Caco-2 (cell line): ENCODE measurements around the gene PHC3. TPM values are rescaled to one million over a fixed set of nuclear protein-coding genes. Genes with fewer than 3 reads are reported as not detected.

Source experiments
- BruUV-seq: library from RNA; stranded (reverse); fragments of 400-500 nt; replicated peaks from 2 replicates; lab custom pipeline; 2021; lab: Mats Ljungman, UMichigan
- CTCF ChIA-PET: fragments of 300-600 bp; sonication (Branson Sonifier 250); formaldehyde crosslinking; loops from one replicate; lab custom pipeline; 2022; ENCODE audit warnings: antibody characterized with exemption; lab: Charles Lee
- POLR2A ChIA-PET: fragments of 300-600 bp; sonication (Branson Sonifier 250); formaldehyde crosslinking; loops from one replicate; lab custom pipeline; 2022; ENCODE audit warnings: antibody characterized with exemption; lab: Charles Lee
- DNase-seq, 2 experiments: peaks; one replicate each; pipeline versions ENCODE4 v3.0.0 to v3.0.0-alpha.2; 2020 to 2022
- H3K27me3 ChIP-seq: replicated peaks from 2 replicates; pipeline ENCODE4 v1.6.0; 2011; ENCODE audit warnings: low read length; ENCODE audit not compliant: control insufficient read depth, insufficient read depth
- H3K36me3 ChIP-seq: 2 replicates; pipeline ENCODE4 v1.5.1; 2011; ENCODE audit warnings: low read length; ENCODE audit not compliant: control insufficient read depth, insufficient read depth
- H3K4me1 ChIP-seq: fragments of 250-450 bp; sonication (Bioruptor Pico); 2 replicates; pipeline ENCODE4 v1.5.1; 2020; ENCODE audit warnings: mild to moderate bottlenecking
- H3K4me3 ChIP-seq: 2 replicates; pipeline ENCODE4 v1.5.1; 2011; ENCODE audit warnings: low read depth, mild to moderate bottlenecking, control low read depth, low read length
- H3K9me3 ChIP-seq: fragments of 250-450 bp; sonication (Bioruptor Pico); 2 replicates; pipeline ENCODE4 v1.5.1; 2020; ENCODE audit warnings: mild to moderate bottlenecking, moderate library complexity
- H3K27ac Mint-ChIP-seq: one replicate; pipeline ENCODE4 v1.8.0; 2022; ENCODE audit warnings: mixed read lengths; ENCODE audit not compliant: unreplicated experiment
- H3K27me3 Mint-ChIP-seq: one replicate; pipeline ENCODE4 v1.8.0; 2022; ENCODE audit warnings: mixed read lengths; ENCODE audit not compliant: insufficient read depth, unreplicated experiment
- H3K36me3 Mint-ChIP-seq: one replicate; pipeline ENCODE4 v1.8.0; 2022; ENCODE audit warnings: mild to moderate bottlenecking, mixed read lengths; ENCODE audit not compliant: insufficient read depth, unreplicated experiment
- H3K4me1 Mint-ChIP-seq: one replicate; pipeline ENCODE4 v1.8.0; 2022; ENCODE audit warnings: low read depth, mixed read lengths; ENCODE audit not compliant: unreplicated experiment
- H3K4me3 Mint-ChIP-seq: one replicate; pipeline ENCODE4 v1.8.0; 2022; ENCODE audit warnings: mild to moderate bottlenecking, moderate library complexity, mixed read lengths; ENCODE audit not compliant: unreplicated experiment
- H3K9me3 Mint-ChIP-seq: one replicate; pipeline ENCODE4 v1.8.0; 2022; ENCODE audit warnings: mixed read lengths; ENCODE audit not compliant: unreplicated experiment
- intact Hi-C: fragments of 100-400 bp; cut with micrococcal nuclease; formaldehyde crosslinking; loops from one replicate; pipeline ENCODE4 v1.10.0; 2022; ENCODE audit not compliant: unreplicated experiment
- total RNA-seq: library from RNA; stranded (reverse); gene quantifications from 2 replicates; pipeline ENCODE4 v1.2.3, GENCODE V29; 2022
- TF ChIP-seq, protein P1 (sequence below), 2 experiments: fragments of 200-600 bp in 1 of 2; IDR thresholded peaks; 1 replicate in 1 of 2; 2 replicates in 1 of 2; pipeline versions ENCODE4 v1.5.1 to v1.8.0; 2011 to 2022; ENCODE audit warnings: antibody characterized with exemption in 1 of 2, control low read depth in 1 of 2, inconsistent platforms in 1 of 2, low read depth in 1 of 2, low read length in 1 of 2, mild to moderate bottlenecking in 1 of 2, moderate library complexity in 1 of 2; ENCODE audit not compliant: insufficient read depth in 1 of 2, severe bottlenecking in 1 of 2, unreplicated experiment in 1 of 2

PHC3 gene
- total RNA-seq, 1 experiment from 2014 or later = 29.8 TPM

DNA sequence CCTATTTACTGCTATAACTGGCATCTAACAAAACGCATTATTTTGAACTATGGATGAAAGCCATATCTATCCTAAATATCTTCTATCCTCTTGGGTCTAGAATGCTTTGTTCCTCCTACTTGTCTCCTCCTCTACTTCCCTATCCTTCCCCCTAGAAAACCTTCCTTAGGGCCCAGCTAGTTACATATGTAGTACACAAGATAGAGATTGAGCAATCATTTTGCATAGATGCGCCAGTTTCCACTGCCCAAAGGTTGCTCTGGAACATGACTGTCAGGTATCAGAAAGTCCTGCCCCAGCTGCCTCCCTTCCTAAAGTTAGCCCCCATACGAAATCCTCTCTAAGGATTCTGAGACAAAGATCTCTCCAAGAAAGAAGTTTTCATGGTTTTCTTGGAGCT lies 88.6 kb downstream of the PHC3 start:
- TF ChIP-seq, protein P1, sequence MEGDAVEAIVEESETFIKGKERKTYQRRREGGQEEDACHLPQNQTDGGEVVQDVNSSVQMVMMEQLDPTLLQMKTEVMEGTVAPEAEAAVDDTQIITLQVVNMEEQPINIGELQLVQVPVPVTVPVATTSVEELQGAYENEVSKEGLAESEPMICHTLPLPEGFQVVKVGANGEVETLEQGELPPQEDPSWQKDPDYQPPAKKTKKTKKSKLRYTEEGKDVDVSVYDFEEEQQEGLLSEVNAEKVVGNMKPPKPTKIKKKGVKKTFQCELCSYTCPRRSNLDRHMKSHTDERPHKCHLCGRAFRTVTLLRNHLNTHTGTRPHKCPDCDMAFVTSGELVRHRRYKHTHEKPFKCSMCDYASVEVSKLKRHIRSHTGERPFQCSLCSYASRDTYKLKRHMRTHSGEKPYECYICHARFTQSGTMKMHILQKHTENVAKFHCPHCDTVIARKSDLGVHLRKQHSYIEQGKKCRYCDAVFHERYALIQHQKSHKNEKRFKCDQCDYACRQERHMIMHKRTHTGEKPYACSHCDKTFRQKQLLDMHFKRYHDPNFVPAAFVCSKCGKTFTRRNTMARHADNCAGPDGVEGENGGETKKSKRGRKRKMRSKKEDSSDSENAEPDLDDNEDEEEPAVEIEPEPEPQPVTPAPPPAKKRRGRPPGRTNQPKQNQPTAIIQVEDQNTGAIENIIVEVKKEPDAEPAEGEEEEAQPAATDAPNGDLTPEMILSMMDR (IDR thresholded peaks at IDR 0.05; ENCODE audit: insufficient read depth in 1 of 2, low read depth in 1 of 2, low read length in 1 of 2, severe bottlenecking in 1 of 2, unreplicated experiment in 1 of 2) = no peak
- H3K4me1 Mint-ChIP-seq = no peaks in the 10 kb centered on the region
- no peaks in the 10 kb centered on the region for H3K27me3 Mint-ChIP-seq
- H3K4me1 ChIP-seq = no peaks in the 10 kb centered on the region
- intact Hi-C loops = no loop called here
- H3K27me3 ChIP-seq = no peaks in the 10 kb centered on the region
- H3K27ac Mint-ChIP-seq = no peak overlapping the region
- H3K36me3 ChIP-seq = no peaks in the 10 kb centered on the region
- ChIA-PET CTCF (no interaction called here), POLR2A (no interaction called here)
- no peaks in the 10 kb centered on the region for H3K9me3 Mint-ChIP-seq
- no TSS peak for BruUV-seq
- no peak overlapping the region for H3K4me3 Mint-ChIP-seq
- H3K9me3 ChIP-seq = no peaks in the 10 kb centered on the region
- peaks cover 20% of the 10 kb centered on the region for H3K36me3 Mint-ChIP-seq
- no peak overlapping the region for H3K4me3 ChIP-seq
- DNase-seq = no peak

DNA sequence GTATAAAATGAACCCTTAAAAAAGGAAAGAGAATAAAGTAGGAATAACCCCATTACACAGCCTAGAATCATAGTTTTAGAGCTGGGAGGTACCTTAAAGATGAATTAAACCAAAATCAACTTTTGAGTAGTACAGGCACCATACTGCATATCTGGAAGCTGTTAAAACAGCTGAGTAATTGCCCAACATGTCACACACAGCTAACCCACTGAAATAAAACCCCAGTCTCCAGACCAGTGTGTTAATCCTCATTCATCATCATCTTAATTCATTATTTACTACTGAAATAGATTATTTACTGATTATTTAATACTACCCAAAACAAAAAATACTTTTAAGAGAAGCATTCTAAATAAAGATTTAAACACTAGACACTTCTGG lies 90.9 kb downstream of the PHC3 start:
- Histone ChIP-seq H3K4me3 (no peak overlapping the region), H3K9me3 (no peaks in the 10 kb centered on the region), H3K4me1 (no peaks in the 10 kb centered on the region), H3K27me3 (no peaks in the 10 kb centered on the region), H3K36me3 (no peaks in the 10 kb centered on the region; the same call in 1 of the 2 replicates)
- no peak overlapping the region for H3K27ac Mint-ChIP-seq
- intact Hi-C loops = no loop called here
- peaks cover 20% of the 10 kb centered on the region for H3K36me3 Mint-ChIP-seq
- H3K4me3 Mint-ChIP-seq = no peak overlapping the region
- H3K4me1 Mint-ChIP-seq = no peaks in the 10 kb centered on the region
- TF ChIP-seq, protein P1 (IDR thresholded peaks at IDR 0.05; ENCODE audit: insufficient read depth in 1 of 2, low read depth in 1 of 2, low read length in 1 of 2, severe bottlenecking in 1 of 2, unreplicated experiment in 1 of 2) = no peak
- DNase-seq = no peak
- ChIA-PET CTCF (no interaction called here), POLR2A (no interaction called here)
- no TSS peak for BruUV-seq
- no peaks in the 10 kb centered on the region for H3K27me3 Mint-ChIP-seq
- H3K9me3 Mint-ChIP-seq = no peaks in the 10 kb centered on the region

DNA sequence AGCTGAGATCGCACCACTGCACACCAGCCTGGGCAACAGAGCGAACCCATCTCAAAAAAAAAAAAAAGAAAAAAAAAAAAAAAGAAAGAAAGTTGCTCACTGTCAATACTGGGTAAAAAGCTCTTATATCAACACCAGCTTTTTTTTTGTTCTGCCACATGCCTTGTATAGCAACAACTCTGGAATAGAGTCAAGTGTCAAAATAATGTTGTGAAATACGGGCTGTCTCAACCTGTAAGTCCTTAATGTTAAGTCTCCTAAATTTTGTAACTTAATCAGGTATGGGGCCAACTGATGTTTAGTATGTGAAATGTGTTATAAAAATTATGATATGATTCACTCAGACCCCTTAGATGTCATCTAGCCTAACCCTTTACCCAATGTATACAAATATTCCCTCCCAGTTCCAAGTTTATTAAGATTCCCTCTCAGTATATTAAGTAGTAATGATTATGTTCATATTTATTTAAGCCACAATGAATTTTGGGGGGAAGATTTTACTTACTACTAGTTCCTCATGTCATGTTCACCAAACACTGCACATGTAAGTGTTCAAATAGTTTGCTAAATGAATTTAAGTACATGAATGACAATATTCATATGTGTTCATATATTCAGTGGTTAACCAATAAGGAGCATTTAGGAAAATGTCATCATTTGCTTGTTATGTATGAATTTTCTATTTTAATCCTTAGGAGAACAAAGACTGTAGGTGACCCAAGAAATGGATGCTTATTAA lies 91.5 kb downstream of the PHC3 start:
- no peak for DNase-seq
- Mint-ChIP-seq H3K4me1 (no peaks in the 10 kb centered on the region), H3K36me3 (peaks cover 19% of the 10 kb centered on the region), H3K4me3 (no peak overlapping the region), H3K27ac (no peak overlapping the region), H3K9me3 (no peaks in the 10 kb centered on the region), H3K27me3 (no peaks in the 10 kb centered on the region)
- H3K9me3 ChIP-seq = no peaks in the 10 kb centered on the region
- no peaks in the 10 kb centered on the region for H3K4me1 ChIP-seq
- BruUV-seq = no TSS peak
- intact Hi-C loops = no loop called here
- H3K4me3 ChIP-seq = no peak overlapping the region
- H3K36me3 ChIP-seq = peaks cover 2% of the 10 kb centered on the region; the same call in 1 of the 2 replicates
- TF ChIP-seq, protein P1 (IDR thresholded peaks at IDR 0.05; ENCODE audit: insufficient read depth in 1 of 2, low read depth in 1 of 2, low read length in 1 of 2, severe bottlenecking in 1 of 2, unreplicated experiment in 1 of 2) = no peak
- H3K27me3 ChIP-seq = no peaks in the 10 kb centered on the region
- CTCF ChIA-PET = no interaction called here
- POLR2A ChIA-PET = no interaction called here
